IMR-90 (cell line): ENCODE measurements around the gene FXYD3. TPM values are rescaled to one million over a fixed set of nuclear protein-coding genes. Genes with fewer than 3 reads are reported as not detected.

Source experiments
- ATAC-seq: fragments of 200-7000 bp; cut with Tn5 transposase; 2 replicates; pipeline ENCODE4 v1.9.1; 2020; ENCODE audit warnings: low read depth, mild to moderate bottlenecking, moderate library complexity
- BruUV-seq: library from RNA; stranded (reverse); fragments of 400-500 nt; replicated peaks from 2 replicates; lab custom pipeline; 2021; lab: Mats Ljungman, UMichigan
- CTCF ChIA-PET: fragments of 300-600 bp; formaldehyde crosslinking; extraction: SDS; loops from one replicate; lab custom pipeline; 2021; ENCODE audit warnings: antibody characterized with exemption; lab: Yijun Ruan, JAX
- POLR2A ChIA-PET: fragments of 300-600 bp; sonication (Branson Sonifier 250); formaldehyde crosslinking; loops from one replicate; lab custom pipeline; 2022; ENCODE audit warnings: antibody characterized with exemption; ENCODE audit not compliant: unreplicated experiment; lab: Charles Lee
- DNase-seq: peaks from one replicate; pipeline ENCODE4 v3.0.0; 2013
- H2AFZ ChIP-seq: replicated peaks from 2 replicates; pipeline ENCODE3; 2013; ENCODE audit warnings: low read length, mild to moderate bottlenecking; ENCODE audit not compliant: poor library complexity
- H2AK5ac ChIP-seq: 2 replicates; pipeline ENCODE4 v1.6.1; 2013; ENCODE audit warnings: low read depth, low read length, inconsistent platforms
- H2AK9ac ChIP-seq: replicated peaks from 2 replicates; pipeline ENCODE3; 2013; ENCODE audit warnings: mild to moderate bottlenecking, low read depth, low read length, moderate library complexity; ENCODE audit not compliant: poor library complexity
- H2BK120ac ChIP-seq: 2 replicates; pipeline ENCODE4 v1.6.1; 2013; ENCODE audit warnings: low read depth, low read length, inconsistent platforms
- H2BK15ac ChIP-seq: 3 replicates; pipeline ENCODE4 v1.6.1; 2013; ENCODE audit warnings: low read depth, low read length, inconsistent platforms
- H2BK20ac ChIP-seq: 2 replicates; pipeline ENCODE4 v1.6.1; 2013; ENCODE audit warnings: low read depth, mild to moderate bottlenecking, inconsistent platforms, low read length, moderate library complexity
- H2BK5ac ChIP-seq: 2 replicates; pipeline ENCODE4 v1.6.1; 2013; ENCODE audit warnings: mild to moderate bottlenecking, low read depth, low read length, inconsistent platforms; ENCODE audit not compliant: poor library complexity, severe bottlenecking
- H3K14ac ChIP-seq: replicated peaks from 2 replicates; pipeline ENCODE4 v1.6.1; 2013; ENCODE audit warnings: low read depth, low read length, inconsistent platforms
- H3K18ac ChIP-seq: 2 replicates; pipeline ENCODE4 v1.6.1; 2013; ENCODE audit warnings: low read depth, low read length, control low read depth
- H3K23ac ChIP-seq: 2 replicates; pipeline ENCODE4 v1.6.1; 2013; ENCODE audit warnings: low read depth, low read length, inconsistent platforms
- H3K27ac ChIP-seq: 2 replicates; pipeline ENCODE4 v1.5.1; 2013; ENCODE audit warnings: mild to moderate bottlenecking, control low read depth, low read length; ENCODE audit not compliant: insufficient read depth
- H3K27me3 ChIP-seq: 2 replicates; pipeline ENCODE4 v1.6.1; 2013; ENCODE audit warnings: low read length; ENCODE audit not compliant: control insufficient read depth, insufficient read depth
- H3K36me3 ChIP-seq: 2 replicates; pipeline ENCODE4 v1.6.1; 2013; ENCODE audit warnings: low read length, mixed read lengths; ENCODE audit not compliant: control insufficient read depth, insufficient read depth
- H3K4ac ChIP-seq: 2 replicates; pipeline ENCODE4 v1.6.1; 2013; ENCODE audit warnings: low read depth, low read length, inconsistent platforms
- H3K4me1 ChIP-seq: 2 replicates; pipeline ENCODE4 v1.6.1; 2013; ENCODE audit warnings: low read length, mixed read lengths; ENCODE audit not compliant: control insufficient read depth, insufficient read depth
- H3K4me2 ChIP-seq: 2 replicates; pipeline ENCODE4 v1.6.1; 2013; ENCODE audit warnings: low read depth, mild to moderate bottlenecking, control low read depth, low read length, moderate library complexity
- H3K4me3 ChIP-seq: 2 replicates; pipeline ENCODE4 v1.5.1; 2013; ENCODE audit warnings: low read depth, mild to moderate bottlenecking, control low read depth, low read length, moderate library complexity; ENCODE audit not compliant: insufficient read depth
- H3K56ac ChIP-seq: 2 replicates; pipeline ENCODE4 v1.6.1; 2013; ENCODE audit warnings: low read length, inconsistent platforms; ENCODE audit not compliant: insufficient read depth; ENCODE audit errors: extremely low read depth
- H3K79me1 ChIP-seq, 2 experiments: 2 replicates each; pipeline ENCODE4 v1.6.1; 2013; ENCODE audit warnings: low read length in 2 of 2, inconsistent platforms in 1 of 2, low read depth in 1 of 2
- H3K9ac ChIP-seq: 2 replicates; pipeline ENCODE4 v1.6.1; 2013; ENCODE audit warnings: low read depth, low read length, control low read depth
- H3K9me1 ChIP-seq: 2 replicates; pipeline ENCODE4 v1.6.1; 2013; ENCODE audit warnings: low read length, inconsistent platforms; ENCODE audit not compliant: insufficient read depth
- H3K9me3 ChIP-seq: 2 replicates; pipeline ENCODE4 v1.6.1; 2013; ENCODE audit warnings: low read length; ENCODE audit not compliant: control insufficient read depth, insufficient read depth
- H4K20me1 ChIP-seq: 2 replicates; pipeline ENCODE4 v1.6.1; 2013; ENCODE audit warnings: low read length, inconsistent platforms; ENCODE audit not compliant: insufficient read depth
- H4K5ac ChIP-seq: 2 replicates; pipeline ENCODE4 v1.6.1; 2013; ENCODE audit warnings: mild to moderate bottlenecking, low read depth, low read length, control low read depth
- H4K8ac ChIP-seq, 2 experiments: 2 replicates each; pipeline ENCODE4 v1.6.1; 2013; ENCODE audit warnings: low read depth in 2 of 2, low read length in 2 of 2, control low read depth in 1 of 2, inconsistent platforms in 1 of 2
- H4K91ac ChIP-seq: 2 replicates; pipeline ENCODE4 v1.6.1; 2013; ENCODE audit warnings: low read depth, low read length, inconsistent platforms; ENCODE audit not compliant: insufficient read depth
- BHLHE40 ChIP-seq: fragments of 150-350 bp; IDR thresholded peaks from 2 replicates; pipeline ENCODE4 v1.6.1; 2016; ENCODE audit warnings: mild to moderate bottlenecking, low read depth, low read length
- CEBPB ChIP-seq: IDR thresholded peaks from 2 replicates; pipeline ENCODE4 v1.6.1; 2012; ENCODE audit warnings: low read depth, low read length, improper control_type of control experiment
- CHD1 ChIP-seq: IDR thresholded peaks from 2 replicates; pipeline ENCODE4 v1.6.1; 2012; ENCODE audit warnings: low read depth, low read length, improper control_type of control experiment
- CTCF ChIP-seq: conservative IDR thresholded peaks from 2 replicates; pipeline ENCODE4 v1.5.1; 2012; ENCODE audit warnings: mild to moderate bottlenecking, low read depth, low read length, improper control_type of control experiment
- ELK1 ChIP-seq: fragments of 150-350 bp; IDR thresholded peaks from 2 replicates; pipeline ENCODE4 v1.6.1; 2016; ENCODE audit warnings: low read depth, mild to moderate bottlenecking, low read length, moderate library complexity, borderline replicate concordance
- FOS ChIP-seq: fragments of 150-350 bp; IDR thresholded peaks from 2 replicates; pipeline ENCODE4 v1.6.1; 2016; ENCODE audit warnings: low read depth, low read length
- MAFK ChIP-seq: IDR thresholded peaks from 2 replicates; pipeline ENCODE4 v1.6.1; 2012; ENCODE audit warnings: low read depth, low read length, improper control_type of control experiment
- MAZ ChIP-seq: IDR thresholded peaks from 2 replicates; pipeline ENCODE4 v1.6.1; 2012; ENCODE audit warnings: low read depth, mild to moderate bottlenecking, low read length, improper control_type of control experiment, moderate library complexity, borderline replicate concordance
- MXI1 ChIP-seq: IDR thresholded peaks from 2 replicates; pipeline ENCODE4 v1.6.1; 2012; ENCODE audit warnings: low read depth, mild to moderate bottlenecking, low read length, moderate library complexity, borderline replicate concordance
- NFE2L2 ChIP-seq: fragments of 150-350 bp; IDR thresholded peaks from 2 replicates; pipeline ENCODE4 v1.6.1; 2016; ENCODE audit warnings: low read depth, mild to moderate bottlenecking, low read length
- POLR2A ChIP-seq: IDR thresholded peaks from 2 replicates; pipeline ENCODE4 v1.6.1; 2012; ENCODE audit warnings: mild to moderate bottlenecking, low read depth, low read length
- RAD21 ChIP-seq: IDR thresholded peaks from 2 replicates; pipeline ENCODE4 v1.6.1; 2012; ENCODE audit warnings: low read length, improper control_type of control experiment
- RCOR1 ChIP-seq: IDR thresholded peaks from 2 replicates; pipeline ENCODE4 v1.6.1; 2012; ENCODE audit warnings: mild to moderate bottlenecking, low read length, improper control_type of control experiment; ENCODE audit not compliant: insufficient replicate concordance
- RFX5 ChIP-seq: IDR thresholded peaks from 2 replicates; pipeline ENCODE4 v1.8.0; 2012; ENCODE audit warnings: low read depth, mild to moderate bottlenecking, low read length, moderate library complexity
- SMC3 ChIP-seq: fragments of 150-350 bp; IDR thresholded peaks from 2 replicates; pipeline ENCODE4 v1.6.1; 2016; ENCODE audit warnings: low read depth, mild to moderate bottlenecking, antibody characterized with exemption, low read length, moderate library complexity
- USF2 ChIP-seq: fragments of 150-350 bp; IDR thresholded peaks from 2 replicates; pipeline ENCODE4 v1.6.1; 2017; ENCODE audit warnings: mild to moderate bottlenecking, antibody characterized with exemption, low read length, low read depth
- WGBS, 2 experiments: methylation state at CpG; one replicate each; pipeline versions ENCODE4 v1.1.5 to v1.1.7; 2013; ENCODE audit warnings: missing lambda C conversion rate in 2 of 2; ENCODE audit not compliant: insufficient read length in 1 of 2; ENCODE audit errors: extremely low coverage in 2 of 2; 5-methylcytosine and 5-hydroxymethylcytosine counted together
- dilution Hi-C: fragments of 300-500 bp; cut with HindIII; formaldehyde crosslinking; loops from one replicate; pipeline ENCODE4 v1.14.3; 2018; ENCODE audit warnings: low sequenced_read_pairs; ENCODE audit not compliant: unreplicated experiment
- in situ Hi-C: fragments of 300-500 bp; cut with MboI; formaldehyde crosslinking; loops from 3 replicates; pipeline ENCODE4 v1.14.3; 2019; ENCODE audit warnings: low sequenced_read_pairs, inconsistent platforms, mixed read lengths
- intact Hi-C: fragments of 100-400 bp; cut with micrococcal nuclease; formaldehyde crosslinking; loops from 2 replicates; pipeline ENCODE4 v1.10.0; 2022
- polyA plus RNA-seq, 3 experiments: library from polyadenylated mRNA; depleted of rRNA; stranded (reverse); fragments of >200 nt; gene quantifications; 2 replicates each; pipeline ENCODE4 v1.2.3, GENCODE V29; 2012; ENCODE audit warnings: low replicate concordance in 1 of 3
- total RNA-seq: library from RNA; depleted of rRNA; stranded (reverse); fragments of >200 nt; gene quantifications from 2 replicates; pipeline ENCODE4 v1.2.3, GENCODE V29; 2012

FXYD3 gene
- total and polyA plus RNA-seq, 2 of the 4 experiments (the other 2 are of a cell fraction) = not detected

- H3K56ac ChIP-seq = no peak within 1 kb of the TSS
- H3K9me3 ChIP-seq = no peaks in the 10 kb centered on the region
- no peak within 1 kb of the TSS for H3K4ac ChIP-seq
- no peaks in the 10 kb centered on the region for H4K20me1 ChIP-seq
- H3K18ac ChIP-seq = no peak within 1 kb of the TSS
- no peak within 1 kb of the TSS for H3K27ac ChIP-seq
- no peak within 1 kb of the TSS for H2BK120ac ChIP-seq
- no peak within 1 kb of the TSS for H2BK15ac ChIP-seq
- H3K79me1 ChIP-seq = no peaks in the 10 kb centered on the region
- WGBS, 2 experiments = no CpG with 5 or more reads among the region's 31 CpGs
- ATAC-seq = no peak
- dilution Hi-C loops (no loop called here), intact Hi-C loops (loop anchor here (5.0 kb wide), 1 partner anchor 124 kb away; the partner anchor contains the start of gene USF2), in situ Hi-C loops (no loop called here)
- H3K4me2 ChIP-seq = peak within 1 kb of the TSS; percentile 22; the same call in 1 of the 2 replicates
- no peak within 1 kb of the TSS for H4K91ac ChIP-seq
- H3K27me3 ChIP-seq = peaks cover 31% of the 10 kb centered on the region
- no peak within 1 kb of the TSS for H4K8ac ChIP-seq
- TF ChIP-seq POLR2A (no peak), RAD21 (no peak), MAFK (no peak), FOS (no peak), MAZ (no peak), RCOR1 (no peak), NFE2L2 (no peak), CTCF (no peak), RFX5 (no peak), SMC3 (no peak), CEBPB (no peak), USF2 (no peak), ELK1 (no peak), CHD1 (no peak), MXI1 (no peak), BHLHE40 (no peak)
- H2AFZ ChIP-seq = peak within 1 kb of the TSS; percentile 66
- H3K4me3 ChIP-seq = no peak within 1 kb of the TSS; the same call in 1 of the 2 replicates
- no peak within 1 kb of the TSS for H2BK5ac ChIP-seq
- H3K36me3 ChIP-seq = no peaks in the 10 kb centered on the region
- peaks cover 17% of the 10 kb centered on the region for H3K4me1 ChIP-seq
- H2AK9ac ChIP-seq = peak within 1 kb of the TSS; percentile 18
- H4K5ac ChIP-seq = no peak within 1 kb of the TSS
- CTCF ChIA-PET = no interaction called here
- H2BK20ac ChIP-seq = no peak within 1 kb of the TSS
- no peak within 1 kb of the TSS for H3K14ac ChIP-seq
- H3K9ac ChIP-seq = no peak within 1 kb of the TSS
- POLR2A ChIA-PET = no interaction called here
- no TSS peak for BruUV-seq
- H3K23ac ChIP-seq = no peak within 1 kb of the TSS
- H2AK5ac ChIP-seq = no peak within 1 kb of the TSS
- H3K9me1 ChIP-seq = peaks cover 3% of the 10 kb centered on the region; the same call in 1 of the 2 replicates
- no peak for DNase-seq
Measured at GRCh38 chr19:35143231-35143715, 27.6 kb downstream of the FXYD3 start, which contains the start of gene FXYD7. FXYD7 (plus strand) TSS chr19:35143255; CDS start chr19:35143334, 79 bp downstream.
